HepG2 (cell line): Measurements from ENCODE around the gene ZNF23. TPM values are rescaled to one million over a fixed set of nuclear protein-coding genes. Genes with fewer than 3 reads are reported as not detected.

Experiments
- ELF3 ChIP-seq: IDR thresholded peaks from 2 replicates; pipeline ENCODE4 v1.6.1; 2016; ENCODE audit warnings: missing genetic modification reagents, missing compliant biosample characterization
- FLYWCH1 ChIP-seq: sonication (generic); formaldehyde crosslinking; IDR thresholded peaks from 2 replicates; pipeline ENCODE4 v1.8.1; 2023; ENCODE audit warnings: mild to moderate bottlenecking, missing genetic modification reagents
- FOXM1 ChIP-seq: sonication (generic); formaldehyde crosslinking; IDR thresholded peaks from 2 replicates; pipeline ENCODE4 v1.5.0; 2020; ENCODE audit warnings: missing genetic modification reagents
- MZF1 ChIP-seq: sonication (generic); formaldehyde crosslinking; IDR thresholded peaks from 2 replicates; pipeline ENCODE4 v1.8.1; 2023; ENCODE audit warnings: mild to moderate bottlenecking, missing genetic modification reagents, borderline replicate concordance
- PCBP2 ChIP-seq: fragments of 200-400 bp; formaldehyde crosslinking; optimal IDR thresholded peaks from 2 replicates; pipeline ENCODE3; 2018; ENCODE audit warnings: low read length, low read depth; ENCODE audit not compliant: poor library complexity, severe bottlenecking
- PRPF4 ChIP-seq: fragments of 200-400 bp; formaldehyde crosslinking; IDR thresholded peaks from 2 replicates; pipeline ENCODE4 v1.6.1; 2016; ENCODE audit warnings: low read length, low read depth; ENCODE audit not compliant: poor library complexity, severe bottlenecking
- TSC22D2 ChIP-seq: sonication (generic); formaldehyde crosslinking; IDR thresholded peaks from 2 replicates; pipeline ENCODE4 v1.5.1; 2020; ENCODE audit warnings: missing genetic modification reagents, mild to moderate bottlenecking, borderline replicate concordance
- ZNF317 ChIP-seq: sonication (generic); formaldehyde crosslinking; IDR thresholded peaks from 2 replicates; pipeline ENCODE4 v1.5.0; 2020; ENCODE audit warnings: mild to moderate bottlenecking, missing genetic modification reagents
- ZNF432 ChIP-seq: sonication (generic); formaldehyde crosslinking; IDR thresholded peaks from 2 replicates; pipeline ENCODE4 v1.5.0; 2020; ENCODE audit warnings: missing genetic modification reagents, mild to moderate bottlenecking, borderline replicate concordance
- ZNF441 ChIP-seq: sonication (generic); formaldehyde crosslinking; IDR thresholded peaks from 2 replicates; pipeline ENCODE4 v1.7.0; 2021; ENCODE audit warnings: missing genetic modification reagents, borderline replicate concordance
- ZNF546 ChIP-seq: sonication (generic); formaldehyde crosslinking; conservative IDR thresholded peaks from 2 replicates; pipeline ENCODE4 v1.8.1; 2023; ENCODE audit warnings: mild to moderate bottlenecking, missing genetic modification reagents
- ZNF761 ChIP-seq: sonication (generic); formaldehyde crosslinking; conservative IDR thresholded peaks from 2 replicates; pipeline ENCODE4 v1.4.0; 2020; ENCODE audit warnings: mild to moderate bottlenecking, missing genetic modification reagents
- ZNF816 ChIP-seq: sonication (generic); formaldehyde crosslinking; IDR thresholded peaks from 2 replicates; pipeline ENCODE4 v1.8.0; 2022; ENCODE audit warnings: missing genetic modification reagents, mild to moderate bottlenecking, borderline replicate concordance
- polyA plus RNA-seq, 8 experiments: library from polyadenylated mRNA; depleted of rRNA in 3 of 8; stranded (reverse) in 7 of 8; unstranded in 1 of 8; fragments of >200 nt; fragmentation: Illumina TruSeq in 4 of 8; extraction: Trizol in 4 of 8; gene quantifications; 2 replicates each; pipeline versions ENCODE4 v1.2.1 to v1.2.3, GENCODE V29; 2011 to 2016; ENCODE audit warnings: low read depth in 4 of 8, missing spikeins in 1 of 8, mixed read lengths in 1 of 8; ENCODE audit not compliant: insufficient read depth in 1 of 8
- total RNA-seq, 5 experiments: library from RNA; depleted of rRNA; stranded (reverse); fragments of >200 nt; fragmentation: Illumina TruSeq; extraction: Trizol; gene quantifications; 2 replicates each; pipeline ENCODE4 v1.2.3, GENCODE V29; 2016; ENCODE audit warnings: low read depth in 1 of 5
- TF ChIP-seq, protein P1 (sequence below): sonication (generic); formaldehyde crosslinking; IDR thresholded peaks from 2 replicates; pipeline ENCODE4 v1.4.0; 2020; ENCODE audit warnings: missing genetic modification reagents
- TF ChIP-seq, protein P2 (sequence below): sonication (generic); formaldehyde crosslinking; conservative IDR thresholded peaks from 2 replicates; pipeline ENCODE4 v1.8.0; 2022; ENCODE audit warnings: mild to moderate bottlenecking, moderate library complexity, missing genetic modification reagents
- TF ChIP-seq, protein P3 (sequence below): sonication (generic); formaldehyde crosslinking; IDR thresholded peaks from 2 replicates; pipeline ENCODE4 v1.4.0; 2020; ENCODE audit warnings: mild to moderate bottlenecking, missing genetic modification reagents
- TF ChIP-seq, protein P4 (sequence below): sonication (generic); formaldehyde crosslinking; IDR thresholded peaks from 2 replicates; pipeline ENCODE4 v1.5.0; 2020; ENCODE audit warnings: mild to moderate bottlenecking, missing genetic modification reagents, borderline replicate concordance
- TF ChIP-seq, protein P5 (sequence below): sonication (generic); formaldehyde crosslinking; IDR thresholded peaks from 2 replicates; pipeline ENCODE4 v1.5.0; 2020; ENCODE audit warnings: missing genetic modification reagents

ZNF23 gene
- total and polyA plus RNA-seq, 2 of the 13 experiments (the other 11 are each of a cell fraction or from before 2014, with no cell fraction given), result 8.6 to 12.2 TPM

DNA sequence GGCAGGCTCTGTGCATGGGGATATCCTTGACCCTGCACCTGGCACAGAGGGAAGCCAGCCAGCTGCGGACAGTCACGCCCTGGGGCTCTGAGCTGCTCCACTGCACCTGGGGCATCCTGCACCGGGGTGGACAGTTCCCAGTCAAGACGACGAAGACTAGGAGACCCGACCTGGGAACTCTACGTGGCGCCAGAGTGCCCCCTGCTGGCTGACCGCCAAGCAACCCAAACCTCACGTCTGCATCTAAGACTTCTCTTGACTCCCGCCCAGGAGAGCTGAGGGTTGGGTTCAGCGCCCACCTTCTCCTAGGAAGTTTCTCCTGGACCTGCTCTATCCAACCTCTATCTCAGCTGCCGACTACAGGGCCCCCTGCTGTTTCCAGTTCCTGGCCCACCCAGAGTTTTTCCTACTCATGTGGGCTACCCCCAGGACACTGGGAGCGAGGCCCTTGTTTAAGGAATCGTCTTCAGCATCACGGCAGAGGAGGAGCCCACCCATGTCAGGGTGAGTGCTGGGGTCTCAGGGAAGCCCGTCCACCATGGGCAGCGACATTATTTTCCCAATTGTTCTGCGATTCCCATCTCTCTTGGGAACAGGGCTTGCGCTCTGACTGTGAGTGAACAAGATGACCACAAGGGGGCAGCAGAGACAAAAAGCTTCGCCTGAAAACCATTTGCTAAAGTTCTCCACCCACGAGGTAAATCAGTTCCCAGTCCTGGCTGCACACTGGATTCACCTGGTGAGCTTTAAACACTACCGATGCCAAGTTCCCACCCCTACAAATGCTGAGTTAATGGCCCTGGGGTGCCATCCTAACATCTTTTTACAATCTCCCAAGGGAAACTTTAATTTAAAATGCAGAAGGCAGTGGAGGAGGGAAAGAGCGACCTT lies 49.5 kb downstream of the ZNF23 start (continued):
- TF ChIP-seq, protein P1, sequence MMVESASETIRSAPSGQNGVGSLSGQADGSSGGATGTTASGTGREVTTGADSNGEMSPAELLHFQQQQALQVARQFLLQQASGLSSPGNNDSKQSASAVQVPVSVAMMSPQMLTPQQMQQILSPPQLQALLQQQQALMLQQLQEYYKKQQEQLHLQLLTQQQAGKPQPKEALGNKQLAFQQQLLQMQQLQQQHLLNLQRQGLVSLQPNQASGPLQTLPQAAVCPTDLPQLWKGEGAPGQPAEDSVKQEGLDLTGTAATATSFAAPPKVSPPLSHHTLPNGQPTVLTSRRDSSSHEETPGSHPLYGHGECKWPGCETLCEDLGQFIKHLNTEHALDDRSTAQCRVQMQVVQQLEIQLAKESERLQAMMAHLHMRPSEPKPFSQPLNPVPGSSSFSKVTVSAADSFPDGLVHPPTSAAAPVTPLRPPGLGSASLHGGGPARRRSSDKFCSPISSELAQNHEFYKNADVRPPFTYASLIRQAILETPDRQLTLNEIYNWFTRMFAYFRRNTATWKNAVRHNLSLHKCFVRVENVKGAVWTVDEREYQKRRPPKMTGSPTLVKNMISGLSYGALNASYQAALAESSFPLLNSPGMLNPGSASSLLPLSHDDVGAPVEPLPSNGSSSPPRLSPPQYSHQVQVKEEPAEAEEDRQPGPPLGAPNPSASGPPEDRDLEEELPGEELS (CRISPR knock-in tag), result no peak
- TF ChIP-seq, protein P2, sequence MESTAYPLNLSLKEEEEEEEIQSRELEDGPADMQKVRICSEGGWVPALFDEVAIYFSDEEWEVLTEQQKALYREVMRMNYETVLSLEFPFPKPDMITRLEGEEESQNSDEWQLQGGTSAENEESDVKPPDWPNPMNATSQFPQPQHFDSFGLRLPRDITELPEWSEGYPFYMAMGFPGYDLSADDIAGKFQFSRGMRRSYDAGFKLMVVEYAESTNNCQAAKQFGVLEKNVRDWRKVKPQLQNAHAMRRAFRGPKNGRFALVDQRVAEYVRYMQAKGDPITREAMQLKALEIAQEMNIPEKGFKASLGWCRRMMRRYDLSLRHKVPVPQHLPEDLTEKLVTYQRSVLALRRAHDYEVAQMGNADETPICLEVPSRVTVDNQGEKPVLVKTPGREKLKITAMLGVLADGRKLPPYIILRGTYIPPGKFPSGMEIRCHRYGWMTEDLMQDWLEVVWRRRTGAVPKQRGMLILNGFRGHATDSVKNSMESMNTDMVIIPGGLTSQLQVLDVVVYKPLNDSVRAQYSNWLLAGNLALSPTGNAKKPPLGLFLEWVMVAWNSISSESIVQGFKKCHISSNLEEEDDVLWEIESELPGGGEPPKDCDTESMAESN (CRISPR knock-in tag), result no peak
- TF ChIP-seq ZNF441 (CRISPR knock-in tag) (no peak), ZNF546 (no peak), MZF1 (no peak), ZNF317 (peak; percentile 50; the same call in 1 of the 2 replicates), FOXM1 (CRISPR knock-in tag) (no peak), TSC22D2 (CRISPR knock-in tag) (no peak; the same call in 1 of the 2 replicates), ZNF816 (CRISPR knock-in tag) (no peak), ZNF761 (CRISPR knock-in tag) (no peak), FLYWCH1 (CRISPR knock-in tag) (0 out of 2 replicates have a peak, but pooled peaks have one; percentile 40), PRPF4 (no peak), PCBP2 (no peak), ELF3 (CRISPR knock-in tag) (peak; percentile 23; the same call in 1 of the 2 replicates), ZNF432 (CRISPR knock-in tag) (no peak)
- TF ChIP-seq, protein P3, sequence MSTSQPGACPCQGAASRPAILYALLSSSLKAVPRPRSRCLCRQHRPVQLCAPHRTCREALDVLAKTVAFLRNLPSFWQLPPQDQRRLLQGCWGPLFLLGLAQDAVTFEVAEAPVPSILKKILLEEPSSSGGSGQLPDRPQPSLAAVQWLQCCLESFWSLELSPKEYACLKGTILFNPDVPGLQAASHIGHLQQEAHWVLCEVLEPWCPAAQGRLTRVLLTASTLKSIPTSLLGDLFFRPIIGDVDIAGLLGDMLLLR (CRISPR knock-in tag), result no peak
- TF ChIP-seq, protein P4, sequence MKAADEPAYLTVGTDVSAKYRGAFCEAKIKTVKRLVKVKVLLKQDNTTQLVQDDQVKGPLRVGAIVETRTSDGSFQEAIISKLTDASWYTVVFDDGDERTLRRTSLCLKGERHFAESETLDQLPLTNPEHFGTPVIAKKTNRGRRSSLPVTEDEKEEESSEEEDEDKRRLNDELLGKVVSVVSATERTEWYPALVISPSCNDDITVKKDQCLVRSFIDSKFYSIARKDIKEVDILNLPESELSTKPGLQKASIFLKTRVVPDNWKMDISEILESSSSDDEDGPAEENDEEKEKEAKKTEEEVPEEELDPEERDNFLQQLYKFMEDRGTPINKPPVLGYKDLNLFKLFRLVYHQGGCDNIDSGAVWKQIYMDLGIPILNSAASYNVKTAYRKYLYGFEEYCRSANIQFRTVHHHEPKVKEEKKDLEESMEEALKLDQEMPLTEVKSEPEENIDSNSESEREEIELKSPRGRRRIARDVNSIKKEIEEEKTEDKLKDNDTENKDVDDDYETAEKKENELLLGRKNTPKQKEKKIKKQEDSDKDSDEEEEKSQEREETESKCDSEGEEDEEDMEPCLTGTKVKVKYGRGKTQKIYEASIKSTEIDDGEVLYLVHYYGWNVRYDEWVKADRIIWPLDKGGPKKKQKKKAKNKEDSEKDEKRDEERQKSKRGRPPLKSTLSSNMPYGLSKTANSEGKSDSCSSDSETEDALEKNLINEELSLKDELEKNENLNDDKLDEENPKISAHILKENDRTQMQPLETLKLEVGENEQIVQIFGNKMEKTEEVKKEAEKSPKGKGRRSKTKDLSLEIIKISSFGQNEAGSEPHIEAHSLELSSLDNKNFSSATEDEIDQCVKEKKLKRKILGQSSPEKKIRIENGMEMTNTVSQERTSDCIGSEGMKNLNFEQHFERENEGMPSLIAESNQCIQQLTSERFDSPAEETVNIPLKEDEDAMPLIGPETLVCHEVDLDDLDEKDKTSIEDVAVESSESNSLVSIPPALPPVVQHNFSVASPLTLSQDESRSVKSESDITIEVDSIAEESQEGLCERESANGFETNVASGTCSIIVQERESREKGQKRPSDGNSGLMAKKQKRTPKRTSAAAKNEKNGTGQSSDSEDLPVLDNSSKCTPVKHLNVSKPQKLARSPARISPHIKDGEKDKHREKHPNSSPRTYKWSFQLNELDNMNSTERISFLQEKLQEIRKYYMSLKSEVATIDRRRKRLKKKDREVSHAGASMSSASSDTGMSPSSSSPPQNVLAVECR (CRISPR knock-in tag), result no peak
- TF ChIP-seq, protein P5, sequence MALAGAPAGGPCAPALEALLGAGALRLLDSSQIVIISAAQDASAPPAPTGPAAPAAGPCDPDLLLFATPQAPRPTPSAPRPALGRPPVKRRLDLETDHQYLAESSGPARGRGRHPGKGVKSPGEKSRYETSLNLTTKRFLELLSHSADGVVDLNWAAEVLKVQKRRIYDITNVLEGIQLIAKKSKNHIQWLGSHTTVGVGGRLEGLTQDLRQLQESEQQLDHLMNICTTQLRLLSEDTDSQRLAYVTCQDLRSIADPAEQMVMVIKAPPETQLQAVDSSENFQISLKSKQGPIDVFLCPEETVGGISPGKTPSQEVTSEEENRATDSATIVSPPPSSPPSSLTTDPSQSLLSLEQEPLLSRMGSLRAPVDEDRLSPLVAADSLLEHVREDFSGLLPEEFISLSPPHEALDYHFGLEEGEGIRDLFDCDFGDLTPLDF (CRISPR knock-in tag), result no peak
